OCI-M2 (cell line): ENCODE results near the gene SLC17A8.

Experiments used
- DNase-seq: peaks from one replicate; lab custom pipeline; 2025; ENCODE audit not compliant: unreplicated experiment; lab: John Stamatoyannopoulos, UW

SLC17A8 gene

GRCh38 chr12:100368066-100368465 lies 11.2 kb downstream of the SLC17A8 start:
- DNase-seq = no peak

GRCh38 chr12:100371146-100371545 lies 14.3 kb downstream of the SLC17A8 start:
- DNase-seq = no peak

GRCh38 chr12:100372853-100373640 lies 16.2 kb downstream of the SLC17A8 start:
- no peak for DNase-seq

GRCh38 chr12:100375038-100375735 lies 18.3 kb downstream of the SLC17A8 start:
- no peak for DNase-seq

- no peak for DNase-seq
Measured at GRCh38 chr12:100376161-100376560, 19.3 kb downstream of the SLC17A8 start.

- no peak for DNase-seq
Measured at GRCh38 chr12:100381379-100381778, 24.5 kb downstream of the SLC17A8 start.

GRCh38 chr12:100382338-100382737 lies 25.5 kb downstream of the SLC17A8 start:
- no peak for DNase-seq

GRCh38 chr12:100383586-100384558 lies 27.0 kb downstream of the SLC17A8 start:
- DNase-seq = no peak

GRCh38 chr12:100384559-100384935 lies 27.7 kb downstream of the SLC17A8 start:
- no peak for DNase-seq

GRCh38 chr12:100388382-100388781 lies 31.5 kb downstream of the SLC17A8 start:
- DNase-seq = no peak

- DNase-seq = no peak
Measured at GRCh38 chr12:100391856-100392255, 35.0 kb downstream of the SLC17A8 start.

- DNase-seq = no peak
Measured at GRCh38 chr12:100393200-100393599, 36.3 kb downstream of the SLC17A8 start.

- DNase-seq = no peak
Measured at GRCh38 chr12:100395811-100396210, 38.9 kb downstream of the SLC17A8 start.

- no peak for DNase-seq
Measured at GRCh38 chr12:100398307-100398706, 41.4 kb downstream of the SLC17A8 start.

- DNase-seq = no peak
Measured at GRCh38 chr12:100399095-100399494, 42.2 kb downstream of the SLC17A8 start.

GRCh38 chr12:100401660-100402059 lies 44.8 kb downstream of the SLC17A8 start:
- DNase-seq = no peak

GRCh38 chr12:100402763-100403162 lies 45.9 kb downstream of the SLC17A8 start:
- DNase-seq = no peak

- no peak for DNase-seq
Measured at GRCh38 chr12:100403446-100403845, 46.6 kb downstream of the SLC17A8 start.

- no peak for DNase-seq
Measured at GRCh38 chr12:100404769-100405407, 48.0 kb downstream of the SLC17A8 start.

GRCh38 chr12:100413001-100413400 lies 56.1 kb downstream of the SLC17A8 start:
- no peak for DNase-seq

- DNase-seq = no peak
Measured at GRCh38 chr12:100414739-100415138, 57.9 kb downstream of the SLC17A8 start.
